Measurements from ENCODE around the gene RAD51.

DNA sequence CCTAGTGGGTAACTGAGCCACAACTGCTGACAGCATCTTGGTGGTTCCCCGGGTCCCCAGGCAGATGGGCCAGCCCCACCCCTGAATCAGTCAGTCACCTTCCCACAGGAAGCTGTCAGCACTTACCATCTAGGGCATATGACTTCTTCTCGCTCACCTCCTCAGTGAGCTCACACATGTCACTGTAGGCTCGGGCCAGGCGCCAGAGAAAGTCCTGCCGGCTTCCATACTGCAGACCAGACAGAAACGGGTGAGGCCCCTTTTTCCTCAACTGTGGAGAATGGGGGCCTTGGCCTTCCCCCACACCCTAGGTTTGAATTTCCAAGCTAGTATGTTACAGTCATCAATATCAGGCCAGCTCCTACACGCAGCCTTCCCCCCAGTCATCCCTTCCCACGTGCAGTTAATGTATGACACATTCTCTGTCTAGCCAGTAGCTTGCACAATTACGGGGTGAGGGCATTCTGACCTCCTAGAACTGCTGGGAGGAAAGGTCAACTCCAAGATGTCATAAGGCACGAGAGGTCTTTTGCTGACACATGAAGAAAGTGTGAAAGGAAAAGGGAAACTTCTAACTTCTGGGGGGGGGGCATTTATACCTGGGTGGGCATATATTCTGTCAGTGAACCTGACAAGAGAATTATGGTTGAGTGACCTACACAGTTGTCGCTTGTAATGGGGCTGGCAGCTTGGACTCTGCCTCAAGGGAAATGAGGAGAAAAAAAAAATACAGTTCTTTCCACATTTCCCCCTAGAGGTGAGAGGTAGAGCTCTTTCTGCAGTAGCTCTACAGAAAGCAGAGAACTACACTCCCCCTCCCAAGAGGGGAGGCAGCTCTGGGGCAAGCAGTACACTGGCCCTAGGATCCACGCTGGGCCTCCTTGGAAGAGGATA, 49.2 kb downstream of the RAD51 start:
- TF ChIP-seq, protein P1, sequence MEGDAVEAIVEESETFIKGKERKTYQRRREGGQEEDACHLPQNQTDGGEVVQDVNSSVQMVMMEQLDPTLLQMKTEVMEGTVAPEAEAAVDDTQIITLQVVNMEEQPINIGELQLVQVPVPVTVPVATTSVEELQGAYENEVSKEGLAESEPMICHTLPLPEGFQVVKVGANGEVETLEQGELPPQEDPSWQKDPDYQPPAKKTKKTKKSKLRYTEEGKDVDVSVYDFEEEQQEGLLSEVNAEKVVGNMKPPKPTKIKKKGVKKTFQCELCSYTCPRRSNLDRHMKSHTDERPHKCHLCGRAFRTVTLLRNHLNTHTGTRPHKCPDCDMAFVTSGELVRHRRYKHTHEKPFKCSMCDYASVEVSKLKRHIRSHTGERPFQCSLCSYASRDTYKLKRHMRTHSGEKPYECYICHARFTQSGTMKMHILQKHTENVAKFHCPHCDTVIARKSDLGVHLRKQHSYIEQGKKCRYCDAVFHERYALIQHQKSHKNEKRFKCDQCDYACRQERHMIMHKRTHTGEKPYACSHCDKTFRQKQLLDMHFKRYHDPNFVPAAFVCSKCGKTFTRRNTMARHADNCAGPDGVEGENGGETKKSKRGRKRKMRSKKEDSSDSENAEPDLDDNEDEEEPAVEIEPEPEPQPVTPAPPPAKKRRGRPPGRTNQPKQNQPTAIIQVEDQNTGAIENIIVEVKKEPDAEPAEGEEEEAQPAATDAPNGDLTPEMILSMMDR (IDR thresholded peaks at IDR 0.05; ENCODE audit: poor library complexity, severe bottlenecking) = no peak
- no peak for TF ChIP-seq EZH2 (IDR thresholded peaks at IDR 0.05; ENCODE audit: borderline replicate concordance, insufficient read depth, low read length, poor library complexity, severe bottlenecking)
- TF ChIP-seq, protein P2, sequence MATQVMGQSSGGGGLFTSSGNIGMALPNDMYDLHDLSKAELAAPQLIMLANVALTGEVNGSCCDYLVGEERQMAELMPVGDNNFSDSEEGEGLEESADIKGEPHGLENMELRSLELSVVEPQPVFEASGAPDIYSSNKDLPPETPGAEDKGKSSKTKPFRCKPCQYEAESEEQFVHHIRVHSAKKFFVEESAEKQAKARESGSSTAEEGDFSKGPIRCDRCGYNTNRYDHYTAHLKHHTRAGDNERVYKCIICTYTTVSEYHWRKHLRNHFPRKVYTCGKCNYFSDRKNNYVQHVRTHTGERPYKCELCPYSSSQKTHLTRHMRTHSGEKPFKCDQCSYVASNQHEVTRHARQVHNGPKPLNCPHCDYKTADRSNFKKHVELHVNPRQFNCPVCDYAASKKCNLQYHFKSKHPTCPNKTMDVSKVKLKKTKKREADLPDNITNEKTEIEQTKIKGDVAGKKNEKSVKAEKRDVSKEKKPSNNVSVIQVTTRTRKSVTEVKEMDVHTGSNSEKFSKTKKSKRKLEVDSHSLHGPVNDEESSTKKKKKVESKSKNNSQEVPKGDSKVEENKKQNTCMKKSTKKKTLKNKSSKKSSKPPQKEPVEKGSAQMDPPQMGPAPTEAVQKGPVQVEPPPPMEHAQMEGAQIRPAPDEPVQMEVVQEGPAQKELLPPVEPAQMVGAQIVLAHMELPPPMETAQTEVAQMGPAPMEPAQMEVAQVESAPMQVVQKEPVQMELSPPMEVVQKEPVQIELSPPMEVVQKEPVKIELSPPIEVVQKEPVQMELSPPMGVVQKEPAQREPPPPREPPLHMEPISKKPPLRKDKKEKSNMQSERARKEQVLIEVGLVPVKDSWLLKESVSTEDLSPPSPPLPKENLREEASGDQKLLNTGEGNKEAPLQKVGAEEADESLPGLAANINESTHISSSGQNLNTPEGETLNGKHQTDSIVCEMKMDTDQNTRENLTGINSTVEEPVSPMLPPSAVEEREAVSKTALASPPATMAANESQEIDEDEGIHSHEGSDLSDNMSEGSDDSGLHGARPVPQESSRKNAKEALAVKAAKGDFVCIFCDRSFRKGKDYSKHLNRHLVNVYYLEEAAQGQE (IDR thresholded peaks at IDR 0.05; ENCODE audit: borderline replicate concordance) = no peak
- TF ChIP-seq EP300 (conservative IDR thresholded peaks at IDR 0.05; ENCODE audit: poor library complexity, severe bottlenecking) = no peak
- no peak for TF ChIP-seq POLR2AphosphoS5 (IDR thresholded peaks at IDR 0.05)
- TF ChIP-seq TAF1 (IDR thresholded peaks at IDR 0.05; ENCODE audit: low read depth) = no peak
- no peak for TF ChIP-seq RAD21 (conservative IDR thresholded peaks at IDR 0.05)

Data from neural cell (in vitro differentiated cells).